Type B pancreatic cell (in vitro differentiated cells): Measurements from ENCODE around the gene EFCAB6. TPM values are rescaled to one million over a fixed set of nuclear protein-coding genes. Genes with fewer than 3 reads are reported as not detected.

Source experiments
- DNase-seq: peaks from one replicate; pipeline ENCODE4 v3.0.0; 2021; ENCODE audit warnings: mixed read lengths; ENCODE audit not compliant: unreplicated experiment; ENCODE audit errors: extremely low spot score
- H3K27ac Mint-ChIP-seq: 2 replicates; pipeline ENCODE4 v1.8.0; 2021; ENCODE audit warnings: mild to moderate bottlenecking, mixed read lengths
- H3K27me3 Mint-ChIP-seq: 2 replicates; pipeline ENCODE4 v1.8.0; 2021; ENCODE audit warnings: mixed read lengths
- H3K36me3 Mint-ChIP-seq: 2 replicates; pipeline ENCODE4 v1.8.0; 2021; ENCODE audit warnings: mixed read lengths
- H3K4me1 Mint-ChIP-seq: one replicate; pipeline ENCODE4 v1.8.0; 2021; ENCODE audit warnings: mixed read lengths; ENCODE audit not compliant: unreplicated experiment
- H3K4me3 Mint-ChIP-seq: 2 replicates; pipeline ENCODE4 v1.8.0; 2021; ENCODE audit warnings: mild to moderate bottlenecking, mixed read lengths
- H3K9me3 Mint-ChIP-seq: 2 replicates; pipeline ENCODE4 v1.8.0; 2021; ENCODE audit warnings: mixed read lengths
- total RNA-seq: library from RNA; stranded (reverse); gene quantifications from 2 replicates; pipeline ENCODE4 v1.2.1, GENCODE V29; 2021; ENCODE audit warnings: low replicate concordance
- TF ChIP-seq, protein P1 (sequence below): fragments of 200-600 bp; sonication (generic); conservative IDR thresholded peaks from 2 replicates; pipeline ENCODE4 v1.5.0; 2021; ENCODE audit warnings: antibody characterized with exemption, mild to moderate bottlenecking

Gene EFCAB6
- total RNA-seq, 1 donor from 2014 or later: 5.3 TPM

DNA sequence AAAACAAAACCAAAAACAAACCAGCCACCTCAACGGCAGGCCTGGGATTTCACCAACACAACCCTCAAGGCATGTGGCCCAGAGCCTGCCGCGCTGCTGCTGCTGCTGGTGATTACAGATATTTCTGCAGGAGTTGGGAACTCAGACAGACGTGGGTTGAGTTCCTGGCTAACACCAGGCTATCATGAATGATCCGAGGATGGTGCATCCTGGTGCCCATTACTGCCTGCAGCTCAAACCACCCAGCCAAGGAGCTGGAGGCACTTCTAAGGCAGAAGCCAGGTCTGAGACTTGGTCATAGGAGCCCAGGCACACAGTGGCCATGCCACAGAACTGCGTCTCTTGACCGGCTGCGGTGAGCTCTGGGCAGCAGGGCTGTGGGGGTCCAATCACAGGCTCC, 248.5 kb downstream of the EFCAB6 start:
- no peak for DNase-seq
- Mint-ChIP-seq H3K36me3 (no peaks in the 10 kb centered on the region), H3K27ac (no peak overlapping the region), H3K4me3 (no peak overlapping the region), H3K27me3 (peaks cover 7% of the 10 kb centered on the region), H3K9me3 (no peaks in the 10 kb centered on the region), H3K4me1 (peaks cover 9% of the 10 kb centered on the region)
- TF ChIP-seq, protein P1, sequence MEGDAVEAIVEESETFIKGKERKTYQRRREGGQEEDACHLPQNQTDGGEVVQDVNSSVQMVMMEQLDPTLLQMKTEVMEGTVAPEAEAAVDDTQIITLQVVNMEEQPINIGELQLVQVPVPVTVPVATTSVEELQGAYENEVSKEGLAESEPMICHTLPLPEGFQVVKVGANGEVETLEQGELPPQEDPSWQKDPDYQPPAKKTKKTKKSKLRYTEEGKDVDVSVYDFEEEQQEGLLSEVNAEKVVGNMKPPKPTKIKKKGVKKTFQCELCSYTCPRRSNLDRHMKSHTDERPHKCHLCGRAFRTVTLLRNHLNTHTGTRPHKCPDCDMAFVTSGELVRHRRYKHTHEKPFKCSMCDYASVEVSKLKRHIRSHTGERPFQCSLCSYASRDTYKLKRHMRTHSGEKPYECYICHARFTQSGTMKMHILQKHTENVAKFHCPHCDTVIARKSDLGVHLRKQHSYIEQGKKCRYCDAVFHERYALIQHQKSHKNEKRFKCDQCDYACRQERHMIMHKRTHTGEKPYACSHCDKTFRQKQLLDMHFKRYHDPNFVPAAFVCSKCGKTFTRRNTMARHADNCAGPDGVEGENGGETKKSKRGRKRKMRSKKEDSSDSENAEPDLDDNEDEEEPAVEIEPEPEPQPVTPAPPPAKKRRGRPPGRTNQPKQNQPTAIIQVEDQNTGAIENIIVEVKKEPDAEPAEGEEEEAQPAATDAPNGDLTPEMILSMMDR: no peak

DNA sequence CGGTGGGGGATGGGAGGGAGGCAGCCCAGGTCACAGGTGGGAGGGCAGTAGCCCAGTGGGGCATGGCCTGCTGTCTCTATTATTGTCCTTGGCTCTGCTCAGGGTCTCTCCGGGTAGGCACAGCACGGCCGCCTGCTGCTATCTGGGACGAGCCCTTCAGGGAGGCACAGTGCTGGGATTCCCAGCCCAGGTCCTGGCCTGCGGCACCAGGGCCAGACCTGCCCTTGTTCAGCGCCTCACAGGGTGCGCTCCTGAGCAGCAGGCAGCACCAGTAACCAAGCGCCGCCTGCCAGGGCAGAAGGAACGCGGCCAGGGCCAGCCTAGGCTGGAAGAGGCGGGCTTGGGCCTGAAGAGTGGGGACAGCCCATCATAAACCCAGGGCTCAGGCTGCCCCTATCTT, 249.3 kb downstream of the EFCAB6 start:
- DNase-seq: no peak
- Mint-ChIP-seq H3K27ac (no peak overlapping the region), H3K4me1 (peaks cover 7% of the 10 kb centered on the region), H3K9me3 (no peaks in the 10 kb centered on the region), H3K4me3 (no peak overlapping the region), H3K27me3 (peaks cover 4% of the 10 kb centered on the region), H3K36me3 (no peaks in the 10 kb centered on the region)
- TF ChIP-seq, protein P1: no peak

DNA sequence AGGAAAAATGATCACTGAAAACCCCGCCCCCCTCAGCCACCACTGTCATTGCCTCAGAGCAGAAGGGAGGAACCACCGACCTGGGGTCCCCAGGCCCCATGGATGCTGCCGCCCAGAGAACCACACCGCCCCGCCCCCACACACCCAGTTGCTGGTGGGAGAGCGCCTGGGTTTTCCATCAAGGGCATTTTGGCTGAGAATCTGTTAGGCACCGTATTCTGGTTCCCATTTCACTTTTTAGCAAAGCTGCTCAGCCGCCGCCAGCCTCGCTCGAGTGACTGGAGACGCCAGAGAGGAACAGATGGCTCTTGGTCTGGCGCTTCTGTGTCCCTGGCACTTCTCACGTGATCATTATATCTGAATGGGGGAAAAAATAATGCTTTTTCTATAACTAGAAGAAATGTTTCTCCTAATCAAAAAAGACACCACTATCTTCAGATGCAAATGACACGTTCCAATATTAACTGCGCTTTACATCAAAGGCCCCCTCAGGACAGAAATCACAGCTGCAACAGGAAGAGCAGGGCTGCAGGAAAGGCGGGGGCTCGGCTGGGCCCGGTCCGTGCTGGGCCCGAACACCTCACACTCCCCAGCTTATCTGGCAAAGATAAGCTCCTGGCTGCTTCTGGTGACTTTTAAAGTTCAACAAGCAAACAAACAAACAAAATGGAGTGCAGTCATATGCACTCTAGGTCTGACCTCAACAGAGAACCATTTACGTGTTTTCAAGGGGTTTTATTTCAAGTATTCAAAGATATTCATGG, 250.5 kb downstream of the EFCAB6 start:
- Mint-ChIP-seq H3K4me3 (no peak overlapping the region), H3K36me3 (no peaks in the 10 kb centered on the region), H3K4me1 (no peaks in the 10 kb centered on the region), H3K27me3 (peaks cover 3% of the 10 kb centered on the region), H3K9me3 (no peaks in the 10 kb centered on the region), H3K27ac (no peak overlapping the region)
- TF ChIP-seq, protein P1: no peak
- no peak for DNase-seq

DNA sequence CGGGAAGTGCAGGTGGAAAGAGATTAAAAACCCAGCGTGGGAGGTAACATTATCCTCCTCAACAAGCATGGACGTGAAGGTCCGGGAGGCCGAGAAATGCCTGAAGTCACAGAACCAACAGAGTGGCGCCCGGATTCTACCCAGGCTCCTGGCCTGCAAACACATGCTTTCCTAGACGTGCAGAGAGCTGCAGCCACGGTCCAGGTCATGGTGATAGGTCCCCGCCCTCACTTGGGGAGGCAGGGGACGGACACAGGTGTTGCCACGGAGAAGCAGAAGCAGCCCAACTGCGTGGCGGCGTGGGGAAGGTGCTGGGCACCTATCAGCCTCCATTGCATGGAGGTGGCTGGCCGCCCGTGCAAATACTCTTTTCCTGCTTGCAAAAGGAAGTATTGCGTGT, 251.5 kb downstream of the EFCAB6 start:
- no peak for DNase-seq
- H3K4me3 Mint-ChIP-seq: no peak overlapping the region
- TF ChIP-seq, protein P1: no peak
- no peaks in the 10 kb centered on the region for H3K36me3 Mint-ChIP-seq
- H3K27me3 Mint-ChIP-seq: no peaks in the 10 kb centered on the region
- no peak overlapping the region for H3K27ac Mint-ChIP-seq
- H3K4me1 Mint-ChIP-seq: no peaks in the 10 kb centered on the region
- no peaks in the 10 kb centered on the region for H3K9me3 Mint-ChIP-seq

DNA sequence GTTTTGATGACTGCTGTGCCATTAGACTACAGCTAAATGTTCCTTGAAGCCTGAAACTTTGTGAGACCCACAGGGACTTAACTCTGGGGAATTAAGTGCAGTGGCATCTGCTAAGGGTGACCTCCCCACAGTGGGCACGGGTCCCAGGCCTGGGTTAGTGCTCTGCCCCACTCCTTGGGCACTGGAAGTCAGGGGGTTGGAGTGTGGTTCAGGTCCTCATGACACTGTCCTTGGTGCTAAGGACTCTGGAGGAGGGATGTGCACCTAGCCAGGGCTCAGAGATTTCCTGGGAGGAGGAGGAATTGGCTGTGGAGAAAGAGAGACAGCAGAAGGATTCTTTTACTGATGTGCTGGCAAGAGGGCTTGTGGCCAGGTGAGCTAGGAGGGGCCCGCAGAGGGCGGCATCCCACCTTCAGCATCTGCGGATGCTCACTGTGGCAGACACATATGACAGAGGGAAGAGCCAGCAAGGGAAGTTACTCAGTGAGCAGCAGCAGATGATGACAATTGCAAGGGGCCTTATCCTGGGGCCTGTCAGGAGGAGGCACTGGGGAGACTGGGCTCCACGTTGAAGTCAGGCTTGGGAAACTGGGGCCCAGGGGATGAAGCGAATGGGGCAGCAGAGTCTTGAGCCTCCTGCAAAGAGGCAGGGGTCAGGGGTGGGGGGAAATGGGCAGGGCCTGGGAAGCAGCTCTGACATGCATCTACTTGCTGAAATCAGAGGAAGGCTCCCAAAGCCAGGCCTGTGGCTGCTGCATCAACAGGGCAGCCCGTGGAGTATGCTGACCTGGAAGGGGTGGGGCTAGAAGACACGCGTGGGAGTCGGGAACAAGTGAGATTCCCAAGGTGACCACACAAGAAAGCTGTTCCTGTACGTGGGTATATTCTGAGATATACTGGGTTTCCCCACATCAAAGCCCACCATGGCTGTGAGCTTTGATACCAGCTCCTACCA, 256.3 kb downstream of the EFCAB6 start:
- no peaks in the 10 kb centered on the region for H3K9me3 Mint-ChIP-seq
- DNase-seq: no peak
- peaks cover 5% of the 10 kb centered on the region for H3K36me3 Mint-ChIP-seq
- H3K4me1 Mint-ChIP-seq: no peaks in the 10 kb centered on the region
- TF ChIP-seq, protein P1: no peak
- H3K27ac Mint-ChIP-seq: no peak overlapping the region
- no peak overlapping the region for H3K4me3 Mint-ChIP-seq
- H3K27me3 Mint-ChIP-seq: peaks cover 4% of the 10 kb centered on the region
